ENCODE results near the gene CIAO3. TPM values are rescaled to one million over a fixed set of nuclear protein-coding genes. Genes with fewer than 3 reads are reported as not detected.

Gene CIAO3
- total and polyA plus RNA-seq, 10 of the 15 experiments (the other 5 are each of a cell fraction or from before 2014, with no cell fraction given), result 1.4 to 37.5 (median 30.8) TPM

GRCh38 chr16:720990-721764 lies 19.6 kb downstream of the CIAO3 start, which contains the start of gene ANTKMT (continued):
- TF ChIP-seq CUX1 (IDR thresholded peaks at IDR 0.05; ENCODE audit: insufficient replicate concordance, low read depth, low read length) (no peak), CBX5 (IDR thresholded peaks at IDR 0.05; ENCODE audit: low read depth) (no peak), BCL3 (IDR thresholded peaks at IDR 0.05; ENCODE audit: borderline replicate concordance, insufficient read depth, low read depth, low read length, poor library complexity, severe bottlenecking) (peak; percentile 2), ELK1 (IDR thresholded peaks at IDR 0.05; ENCODE audit: low read depth, low read length) (0 out of 2 replicates have a peak, but pooled peaks have one; percentile 34), CREB1 (IDR thresholded peaks at IDR 0.05; ENCODE audit: low read depth) (peak; percentile 25; the same call in 1 of the 2 replicates), RELB (IDR thresholded peaks at IDR 0.05; ENCODE audit: low read depth) (no peak), CTCF (IDR thresholded peaks at IDR 0.05 in 2 of 3, conservative IDR thresholded peaks at IDR 0.05 in 1 of 3; ENCODE audit: control insufficient read depth in 2 of 3, extremely low read depth in 1 of 3, insufficient read depth in 1 of 3, low read depth in 3 of 3, low read length in 3 of 3) (no peak), BCLAF1 (IDR thresholded peaks at IDR 0.05) (peak; percentile 69; the same call in 1 of the 2 replicates), CHD2 (IDR thresholded peaks at IDR 0.05; ENCODE audit: borderline replicate concordance, low read depth, low read length) (no peak), NBN (IDR thresholded peaks at IDR 0.05) (no peak), NFYA (IDR thresholded peaks at IDR 0.05; ENCODE audit: borderline replicate concordance, low read depth, low read length) (no peak)

Measured in GM12878 (cell line).